ENCODE measurements around the gene MZT2B. TPM values are rescaled to one million over a fixed set of nuclear protein-coding genes. Genes with fewer than 3 reads are reported as not detected.

Gene MZT2B
- total RNA-seq: 263 and 313 TPM in 2 replicates

GRCh38 chr2:130181880-130182682 lies at the start of gene MZT2B:
MZT2B (plus strand) TSS chr2:130182262; CDS start chr2:130182283, 21 bp downstream.

GRCh38 chr2:130145006-130145414 lies 37.1 kb upstream of the MZT2B start, which contains the start of gene CCDC74B:
CCDC74B (minus strand) TSS chr2:130145112; CDS start chr2:130144996, 116 bp downstream.

GRCh38 chr2:130181325-130181879 lies 660 bp upstream of the MZT2B start, which contains the start of gene SMPD4:
SMPD4 (minus strand) TSS chr2:130181602; CDS start chr2:130176592, 5,010 bp downstream.

GRCh38 chr2:130198343-130198742 lies 16.3 kb downstream of the MZT2B start, which contains the start of gene TUBA3E:
TUBA3E (minus strand) TSS chr2:130198439; CDS start chr2:130198360, 79 bp downstream.

Other genes starting within 250 kb of the MZT2B start
- under 0.01 TPM in 1 of 2 replicates, not detected in the other for gene RAB6C, start 202.6 kb upstream of the MZT2B start, total RNA-seq
- gene POTEF, start 53.0 kb upstream of the MZT2B start, total RNA-seq: not detected in 2 replicates
- gene CCDC74B, start 37.1 kb upstream of the MZT2B start, total RNA-seq: 5.4 and 17.9 TPM in 2 replicates
- 39.2 and 47.1 TPM in 2 replicates for gene SMPD4, start 660 bp upstream of the MZT2B start, total RNA-seq
- not detected in 2 replicates for gene TUBA3E, start 16.2 kb downstream of the MZT2B start, total RNA-seq
- gene IMP4, start 160.6 kb downstream of the MZT2B start, total RNA-seq: 59.9 and 102 TPM in 2 replicates
- 14.1 and 22.9 TPM in 2 replicates for gene PTPN18, start 173.8 kb downstream of the MZT2B start, total RNA-seq

Data from epithelial cell of alveolus of lung (primary cell).